Measurements from ENCODE around the gene SH3TC2. TPM values are rescaled to one million over a fixed set of nuclear protein-coding genes. Genes with fewer than 3 reads are reported as not detected.

The SH3TC2 gene
- total and polyA plus RNA-seq, 2 experiments from 2014 or later: 0.78 to 1.3 TPM

DNA sequence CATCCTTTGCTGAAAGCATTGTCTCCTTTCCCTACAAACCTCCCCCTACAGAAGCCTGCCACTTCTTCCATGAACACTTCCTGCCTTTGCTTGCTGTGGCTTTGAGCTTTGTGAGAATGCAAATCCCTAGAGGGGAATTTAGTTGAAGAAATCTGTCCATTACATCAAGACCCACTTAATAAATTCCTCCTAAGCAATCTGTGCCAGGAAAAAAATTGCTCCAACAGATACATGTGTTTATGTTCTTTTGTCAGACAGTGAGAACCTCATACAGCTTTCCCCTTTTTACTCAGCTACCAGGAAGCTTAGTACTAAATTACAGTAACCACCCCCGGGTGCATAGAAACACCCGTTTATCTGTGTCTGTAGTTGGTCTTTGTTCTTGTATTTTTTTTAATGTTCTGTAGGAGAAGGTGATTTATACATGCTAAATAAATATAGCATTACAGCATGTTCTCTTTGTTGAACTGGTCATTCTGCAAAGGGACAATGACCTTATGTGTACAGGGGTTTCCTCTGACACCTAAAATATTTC, 43.9 kb downstream of the SH3TC2 start:
- TF ChIP-seq, protein P1, sequence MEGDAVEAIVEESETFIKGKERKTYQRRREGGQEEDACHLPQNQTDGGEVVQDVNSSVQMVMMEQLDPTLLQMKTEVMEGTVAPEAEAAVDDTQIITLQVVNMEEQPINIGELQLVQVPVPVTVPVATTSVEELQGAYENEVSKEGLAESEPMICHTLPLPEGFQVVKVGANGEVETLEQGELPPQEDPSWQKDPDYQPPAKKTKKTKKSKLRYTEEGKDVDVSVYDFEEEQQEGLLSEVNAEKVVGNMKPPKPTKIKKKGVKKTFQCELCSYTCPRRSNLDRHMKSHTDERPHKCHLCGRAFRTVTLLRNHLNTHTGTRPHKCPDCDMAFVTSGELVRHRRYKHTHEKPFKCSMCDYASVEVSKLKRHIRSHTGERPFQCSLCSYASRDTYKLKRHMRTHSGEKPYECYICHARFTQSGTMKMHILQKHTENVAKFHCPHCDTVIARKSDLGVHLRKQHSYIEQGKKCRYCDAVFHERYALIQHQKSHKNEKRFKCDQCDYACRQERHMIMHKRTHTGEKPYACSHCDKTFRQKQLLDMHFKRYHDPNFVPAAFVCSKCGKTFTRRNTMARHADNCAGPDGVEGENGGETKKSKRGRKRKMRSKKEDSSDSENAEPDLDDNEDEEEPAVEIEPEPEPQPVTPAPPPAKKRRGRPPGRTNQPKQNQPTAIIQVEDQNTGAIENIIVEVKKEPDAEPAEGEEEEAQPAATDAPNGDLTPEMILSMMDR (IDR thresholded peaks at IDR 0.05; ENCODE audit: low read depth, low read length): no peak
- Histone ChIP-seq H3K27me3 (no peaks in the 10 kb centered on the region), H3K4me1 (ENCODE audit: low read depth) (no peaks in the 10 kb centered on the region), H3K4me3 (no peak overlapping the region), H3K36me3 (no peaks in the 10 kb centered on the region), H3K9me3 (ENCODE audit: low read depth) (no peaks in the 10 kb centered on the region), H3K27ac (no peak overlapping the region)
- peak in 1 of 2 donors; percentile 38 for DNase-seq (ENCODE audit: low read depth in 1 of 2, low spot score in 1 of 2)

DNA sequence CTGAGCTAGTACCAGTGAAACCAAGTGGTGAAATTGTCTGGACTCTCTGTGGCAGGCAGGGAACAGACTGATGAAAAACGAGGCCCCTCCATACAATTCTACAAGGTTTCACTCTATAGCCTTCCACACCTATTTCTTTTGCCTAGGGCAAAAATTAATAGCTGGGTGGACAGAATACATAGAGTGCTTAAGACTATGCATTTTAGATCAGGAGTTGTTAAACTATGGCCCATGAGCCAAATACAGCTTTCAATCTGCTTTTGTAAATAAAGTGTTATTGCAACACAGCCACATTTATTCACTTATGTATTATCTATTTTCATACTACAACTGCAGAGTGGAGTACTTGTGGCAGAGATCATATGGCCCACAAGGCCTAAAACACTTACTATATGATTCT, 45.2 kb downstream of the SH3TC2 start:
- no peaks in the 10 kb centered on the region for H3K27me3 ChIP-seq
- TF ChIP-seq, protein P1 (IDR thresholded peaks at IDR 0.05; ENCODE audit: low read depth, low read length): no peak
- no peak overlapping the region for H3K27ac ChIP-seq
- H3K4me1 ChIP-seq (ENCODE audit: low read depth): no peaks in the 10 kb centered on the region
- H3K4me3 ChIP-seq: no peak overlapping the region
- DNase-seq (ENCODE audit: low read depth in 1 of 2, low spot score in 1 of 2): no peak
- no peaks in the 10 kb centered on the region for H3K9me3 ChIP-seq (ENCODE audit: low read depth)
- H3K36me3 ChIP-seq: no peaks in the 10 kb centered on the region

GRCh38 chr5:149015561-149015960, 47.3 kb downstream of the SH3TC2 start:
- Histone ChIP-seq H3K36me3 (no peaks in the 10 kb centered on the region), H3K4me3 (no peak overlapping the region), H3K27me3 (no peaks in the 10 kb centered on the region), H3K9me3 (ENCODE audit: low read depth) (no peaks in the 10 kb centered on the region), H3K27ac (no peak overlapping the region), H3K4me1 (ENCODE audit: low read depth) (no peaks in the 10 kb centered on the region)
- DNase-seq (ENCODE audit: low read depth in 1 of 2, low spot score in 1 of 2): no peak
- TF ChIP-seq, protein P1 (IDR thresholded peaks at IDR 0.05; ENCODE audit: low read depth, low read length): no peak

GRCh38 chr5:149015126-149015525, 47.7 kb downstream of the SH3TC2 start:
- no peaks in the 10 kb centered on the region for H3K4me1 ChIP-seq (ENCODE audit: low read depth)
- TF ChIP-seq, protein P1 (IDR thresholded peaks at IDR 0.05; ENCODE audit: low read depth, low read length): no peak
- no peaks in the 10 kb centered on the region for H3K27me3 ChIP-seq
- DNase-seq (ENCODE audit: low read depth in 1 of 2, low spot score in 1 of 2): no peak
- no peaks in the 10 kb centered on the region for H3K36me3 ChIP-seq
- H3K9me3 ChIP-seq (ENCODE audit: low read depth): no peaks in the 10 kb centered on the region
- H3K4me3 ChIP-seq: no peak overlapping the region
- no peak overlapping the region for H3K27ac ChIP-seq

DNA sequence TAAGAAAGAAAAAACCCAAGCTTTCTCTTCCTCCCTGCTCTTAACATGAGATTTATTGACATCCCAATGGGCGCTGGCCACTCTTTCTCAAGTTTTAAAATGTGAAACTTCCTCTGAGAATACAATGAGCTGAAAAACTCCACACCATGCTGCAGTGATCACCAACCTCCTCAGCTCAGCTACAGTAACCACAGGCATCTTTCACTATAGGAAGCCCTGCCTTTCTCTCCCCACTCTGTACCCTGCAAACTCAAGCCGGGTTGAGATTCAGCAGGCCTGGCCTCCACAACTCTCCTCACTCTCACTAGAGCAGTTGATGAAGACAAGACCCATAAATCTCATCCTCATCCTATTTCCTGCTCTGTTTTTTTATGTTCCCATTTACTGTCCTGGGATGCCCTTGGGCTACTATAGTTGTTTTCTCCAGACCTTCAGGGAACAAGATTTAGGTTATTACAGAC, 48.3 kb downstream of the SH3TC2 start:
- TF ChIP-seq, protein P1 (IDR thresholded peaks at IDR 0.05; ENCODE audit: low read depth, low read length): no peak
- Histone ChIP-seq H3K9me3 (ENCODE audit: low read depth) (no peaks in the 10 kb centered on the region), H3K27me3 (no peaks in the 10 kb centered on the region), H3K27ac (no peak overlapping the region), H3K4me1 (ENCODE audit: low read depth) (no peaks in the 10 kb centered on the region), H3K36me3 (no peaks in the 10 kb centered on the region), H3K4me3 (no peak overlapping the region)
- no peak for DNase-seq (ENCODE audit: low read depth in 1 of 2, low spot score in 1 of 2)

Measured in cardiac muscle cell (in vitro differentiated cells and primary cell).